ENCODE measurements around the gene RASSF9. TPM values are rescaled to one million over a fixed set of nuclear protein-coding genes. Genes with fewer than 3 reads are reported as not detected.

RASSF9 gene
- total RNA-seq: 2.0 TPM

DNA sequence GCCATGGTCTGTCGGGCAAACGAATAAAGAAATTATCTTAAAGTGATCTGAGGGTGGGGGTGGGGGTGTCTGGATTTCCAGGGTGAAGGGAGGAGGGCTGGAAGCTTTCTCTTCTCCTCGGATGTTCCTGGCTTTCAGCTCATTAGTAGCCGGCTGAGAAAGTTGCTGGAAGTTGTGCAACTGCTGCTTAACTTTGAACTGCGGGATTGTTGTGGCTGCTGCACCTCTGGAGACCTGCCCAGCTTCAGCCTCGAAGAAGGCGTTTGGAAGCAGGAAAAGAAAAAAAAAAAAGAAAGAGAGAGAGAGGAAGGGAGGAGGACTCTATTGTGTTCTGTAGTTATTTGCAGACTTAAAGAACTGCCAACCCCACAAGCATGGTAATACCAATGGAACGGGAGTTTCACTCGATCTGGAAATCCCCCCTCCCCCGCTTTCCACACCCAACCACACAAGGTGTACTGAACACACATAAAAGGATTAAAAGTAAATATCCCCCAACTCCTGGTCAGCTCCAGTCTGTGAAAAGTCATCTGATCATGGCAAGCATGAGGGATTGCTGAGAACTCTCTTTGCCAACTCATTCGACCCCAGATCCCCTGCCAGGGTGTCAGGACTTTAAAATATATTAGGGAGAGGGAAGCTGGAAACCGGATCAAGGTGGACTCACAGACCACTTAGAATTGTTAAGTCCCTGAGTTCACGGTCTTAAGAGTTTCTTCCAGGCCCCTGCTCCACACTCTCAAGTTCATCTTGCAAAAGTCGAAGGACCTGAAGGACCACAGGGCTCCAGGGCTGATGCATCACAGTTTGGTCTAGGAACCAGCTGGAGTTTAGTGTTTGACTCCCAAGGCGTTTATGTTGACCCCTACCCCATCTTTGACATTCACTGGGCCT is at the start of gene RASSF9:
Gene RASSF9, minus strand, starts transcription at position 213 of the 894 bp plus-strand sequence. Its CDS starts 208 bp downstream, at position 5.
- DNase-seq (ENCODE audit: low spot score): no peak

DNA sequence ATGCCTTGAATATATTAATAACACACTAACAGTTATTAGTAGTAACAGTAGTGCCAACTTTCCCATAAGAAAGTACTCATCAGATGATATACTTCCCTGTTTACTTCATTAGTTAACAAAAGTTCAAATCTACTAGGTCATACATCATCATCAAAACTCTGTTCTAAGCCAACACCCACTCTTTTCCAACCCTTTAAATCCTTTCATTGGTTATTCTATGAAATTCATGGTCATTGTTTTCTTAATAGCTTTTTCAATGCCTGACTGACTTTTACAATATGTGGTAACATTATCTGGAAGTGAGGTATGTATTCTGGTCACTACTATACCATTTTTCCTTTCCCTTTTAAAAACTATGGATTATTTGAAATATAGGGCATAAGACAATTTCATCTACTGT is 47.6 kb upstream of the RASSF9 start:
- no peak for DNase-seq (ENCODE audit: low spot score)

DNA sequence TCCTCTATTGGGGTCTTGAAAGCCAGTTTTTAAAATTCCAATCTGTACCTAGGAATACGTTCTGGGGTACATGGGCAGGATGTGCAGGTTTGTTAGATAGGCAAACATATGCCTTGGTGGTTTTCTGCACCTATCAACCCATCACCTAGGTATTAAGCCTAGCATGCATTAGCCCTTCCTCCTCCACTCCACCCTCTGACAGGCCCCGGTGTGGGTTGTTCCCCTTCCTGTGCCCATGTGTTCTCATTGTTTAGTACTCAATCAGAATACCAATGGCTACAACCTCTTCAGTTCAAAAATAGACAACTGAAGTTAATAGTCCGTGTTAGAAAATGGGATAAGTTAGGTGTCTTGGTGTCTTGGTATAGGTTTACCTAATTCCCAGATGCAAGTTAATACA is 41.2 kb upstream of the RASSF9 start:
- no peak for DNase-seq (ENCODE audit: low spot score)

DNA sequence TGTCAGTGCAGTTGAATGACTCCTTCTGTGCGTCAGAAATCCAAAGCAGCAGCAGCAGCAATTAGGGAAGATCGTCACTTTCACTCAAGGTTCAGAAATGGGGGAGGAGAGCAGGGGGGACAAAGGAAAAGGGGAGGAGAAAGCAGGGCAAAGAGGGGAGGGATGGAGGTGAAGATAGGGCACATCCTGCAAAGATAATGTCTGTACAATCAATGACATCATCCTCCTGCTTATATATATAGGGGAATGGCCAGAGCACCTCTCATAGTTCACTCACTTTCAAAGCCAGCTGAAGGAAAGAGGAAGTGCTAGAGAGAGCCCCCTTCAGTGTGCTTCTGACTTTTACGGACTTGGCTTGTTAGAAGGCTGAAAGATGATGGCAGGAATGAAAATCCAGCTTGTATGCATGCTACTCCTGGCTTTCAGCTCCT is 37.8 kb upstream of the RASSF9 start, which contains the start of gene NTS:
Gene NTS, plus strand, starts transcription at position 265 of the 431 bp plus-strand sequence. Its CDS starts 109 bp downstream, at position 374.
- no peak for DNase-seq (ENCODE audit: low spot score)

DNA sequence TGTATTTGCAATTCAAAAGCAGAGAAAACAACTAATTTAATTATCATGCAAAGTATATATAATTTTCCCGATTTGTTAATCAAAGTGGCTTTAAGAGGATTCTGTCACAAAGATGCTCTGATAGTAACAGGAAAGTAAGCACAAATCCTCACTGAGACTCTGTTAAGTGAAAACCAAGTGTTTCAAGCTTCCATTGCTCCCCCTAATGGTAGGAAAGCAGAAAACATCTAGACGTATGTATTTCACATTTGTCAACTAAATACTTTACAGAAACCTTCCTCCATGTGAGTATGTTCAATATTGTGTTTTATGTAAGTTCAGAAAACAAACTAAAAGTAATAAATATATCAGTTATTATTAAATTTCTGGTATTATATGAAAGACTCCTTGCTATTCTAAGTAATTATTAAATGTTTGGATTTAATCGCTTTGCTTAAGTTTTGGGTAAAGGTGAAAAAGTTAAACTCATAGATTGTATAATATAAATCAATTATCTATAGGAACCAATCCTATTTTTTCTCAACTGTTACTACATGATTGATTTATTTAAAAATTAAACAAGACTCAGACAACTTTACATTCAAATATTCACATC is 36.4 kb upstream of the RASSF9 start:
- no peak for DNase-seq (ENCODE audit: low spot score)

DNA sequence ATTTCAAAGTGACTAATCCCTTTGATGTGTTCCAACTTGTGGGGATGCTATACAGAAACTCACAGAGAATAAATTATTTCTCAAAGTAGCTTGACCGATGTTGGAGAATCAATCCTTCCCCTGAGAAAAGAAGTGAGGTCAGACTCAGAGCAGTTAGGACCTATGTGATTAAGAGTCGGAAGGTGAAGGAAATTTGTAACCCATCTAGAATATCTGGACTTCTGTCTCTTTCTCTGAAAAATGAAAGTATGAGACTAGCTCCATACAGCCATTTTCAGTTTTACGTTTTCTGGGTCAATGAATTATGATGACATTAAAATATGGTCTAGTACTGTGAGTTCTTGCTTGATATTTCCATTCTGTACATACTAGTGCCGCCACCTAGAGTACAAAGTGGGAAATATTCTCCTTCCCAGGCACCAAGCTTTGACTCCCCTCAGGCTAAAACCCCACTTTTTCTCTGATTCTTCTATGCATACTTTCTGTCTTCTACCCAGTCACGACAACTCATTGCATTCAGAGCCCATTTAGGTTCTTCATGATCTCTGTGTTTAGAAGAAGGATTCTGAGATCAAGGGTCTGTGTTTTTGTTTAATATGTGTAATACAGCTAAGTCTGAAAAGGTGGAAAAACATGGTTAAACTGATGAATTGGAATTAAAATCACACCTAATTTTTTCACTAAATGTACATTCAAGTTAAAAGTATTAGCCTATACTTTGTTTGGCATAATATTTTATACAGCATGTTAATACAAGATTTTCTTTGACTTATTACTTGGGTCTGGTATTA is 31.0 kb upstream of the RASSF9 start:
- no peak for DNase-seq (ENCODE audit: low spot score)

DNA sequence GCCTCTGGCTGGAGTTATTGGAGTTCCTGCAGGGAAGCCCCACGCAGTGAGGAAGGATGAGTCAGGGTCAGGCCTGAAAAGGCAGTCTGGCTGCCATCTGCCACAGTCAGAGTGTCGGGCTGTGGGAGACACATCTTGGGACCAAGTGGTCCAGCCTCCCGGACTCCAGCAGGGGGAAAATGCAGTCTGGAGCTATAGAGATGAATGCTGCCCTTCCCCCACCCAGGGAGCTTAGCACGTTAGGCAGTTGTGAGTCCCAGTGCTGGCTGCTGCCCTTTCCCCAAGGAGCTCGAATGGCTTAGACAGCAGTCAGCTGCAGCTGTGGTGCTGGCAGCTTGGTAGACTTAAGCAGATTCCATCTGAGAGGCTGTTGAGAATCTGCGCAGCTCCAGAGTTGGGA is 29.7 kb upstream of the RASSF9 start:
- DNase-seq (ENCODE audit: low spot score): no peak

DNA sequence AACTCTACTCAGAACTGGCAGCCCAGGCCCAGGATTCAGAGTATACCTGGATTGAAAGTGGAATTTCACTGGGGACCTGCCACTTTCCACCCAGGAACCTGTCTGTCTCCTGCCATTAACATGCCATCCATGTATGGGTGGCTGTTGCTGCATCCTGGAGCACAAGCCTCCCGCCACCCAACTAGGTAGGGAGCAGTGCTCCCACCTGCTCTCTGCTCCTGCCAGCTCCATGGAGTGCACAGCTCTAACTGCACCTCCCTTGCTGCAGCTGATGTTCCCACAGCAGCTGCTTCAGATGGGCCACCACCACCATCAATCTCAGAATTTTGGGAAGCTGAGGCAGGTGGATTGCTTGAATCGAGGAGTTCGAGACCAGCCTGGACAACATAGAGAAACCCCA is 20.8 kb upstream of the RASSF9 start:
- DNase-seq (ENCODE audit: low spot score): no peak

DNA sequence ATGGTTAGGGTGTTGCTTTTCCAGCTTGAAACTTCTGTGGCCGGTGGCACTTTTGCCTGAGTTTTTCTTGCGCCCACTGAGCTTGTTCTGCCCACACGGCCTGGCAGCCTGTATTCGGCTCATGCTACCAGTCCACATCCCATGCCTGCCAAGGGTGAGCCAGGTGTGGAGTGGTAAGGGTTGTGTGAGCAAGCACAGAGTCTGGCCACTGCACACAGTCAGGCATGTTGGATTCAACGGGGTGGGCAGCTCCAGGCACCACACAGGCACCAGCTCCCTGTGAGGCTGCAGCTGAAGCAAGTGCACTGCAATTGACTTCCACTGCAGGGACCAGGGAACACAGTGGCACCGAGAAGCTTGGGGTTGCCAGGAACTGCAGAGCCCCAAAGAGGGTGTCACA is 19.1 kb upstream of the RASSF9 start:
- DNase-seq (ENCODE audit: low spot score): no peak

DNA sequence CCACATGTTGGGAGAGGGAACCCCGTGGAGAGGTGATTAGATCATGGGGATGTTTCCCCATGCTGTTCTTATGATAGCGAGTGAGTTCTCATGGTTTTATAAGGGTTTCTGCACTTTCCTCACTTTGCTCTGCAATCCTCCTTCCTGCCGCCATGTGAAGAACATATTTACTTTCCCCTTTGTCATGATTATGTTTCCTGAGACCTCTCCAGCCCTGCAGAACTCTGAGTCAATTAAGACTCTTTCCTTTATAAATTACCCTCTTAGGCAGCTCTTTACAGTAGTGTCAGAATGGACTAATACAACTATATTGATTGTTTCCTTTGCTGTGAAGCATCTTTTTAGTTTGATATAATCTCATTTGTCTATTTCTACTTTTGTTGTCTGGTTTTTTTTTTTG is 13.1 kb upstream of the RASSF9 start:
- no peak for DNase-seq (ENCODE audit: low spot score)

DNA sequence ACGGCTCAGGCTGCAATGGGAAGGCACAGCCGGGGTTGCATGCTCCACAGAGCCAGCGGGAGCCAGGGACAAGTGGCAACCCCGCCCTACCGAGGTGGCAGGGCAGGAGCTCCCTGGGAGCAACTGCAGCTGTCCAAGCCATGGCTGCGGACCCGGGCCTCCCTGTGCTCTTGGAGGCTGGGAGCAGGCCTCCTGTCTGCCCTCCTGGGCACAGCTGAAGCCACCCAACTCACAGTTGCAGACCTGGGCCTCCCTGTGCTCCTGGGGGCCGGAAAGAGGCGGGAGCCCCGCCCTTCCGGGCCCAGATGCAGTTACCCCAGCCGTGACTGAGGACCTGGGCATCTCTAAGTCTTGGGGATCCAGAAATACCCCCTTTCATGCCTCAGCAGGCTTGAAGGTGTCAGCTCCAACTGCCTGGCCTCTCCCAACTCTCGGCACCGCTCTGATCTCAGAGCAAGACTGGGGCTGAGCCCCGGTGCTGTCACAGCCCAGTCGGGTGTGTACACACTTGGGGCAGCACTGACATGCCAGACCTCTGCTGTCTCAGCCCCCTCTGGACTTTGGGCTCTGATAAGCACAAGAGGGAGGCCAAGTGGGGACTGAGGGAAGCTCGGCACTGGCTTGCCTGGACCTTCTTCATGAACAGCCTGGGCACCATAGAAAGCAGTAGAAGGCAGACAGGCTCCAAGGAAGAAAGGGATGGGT is 7.5 kb upstream of the RASSF9 start:
- DNase-seq (ENCODE audit: low spot score): no peak

DNA sequence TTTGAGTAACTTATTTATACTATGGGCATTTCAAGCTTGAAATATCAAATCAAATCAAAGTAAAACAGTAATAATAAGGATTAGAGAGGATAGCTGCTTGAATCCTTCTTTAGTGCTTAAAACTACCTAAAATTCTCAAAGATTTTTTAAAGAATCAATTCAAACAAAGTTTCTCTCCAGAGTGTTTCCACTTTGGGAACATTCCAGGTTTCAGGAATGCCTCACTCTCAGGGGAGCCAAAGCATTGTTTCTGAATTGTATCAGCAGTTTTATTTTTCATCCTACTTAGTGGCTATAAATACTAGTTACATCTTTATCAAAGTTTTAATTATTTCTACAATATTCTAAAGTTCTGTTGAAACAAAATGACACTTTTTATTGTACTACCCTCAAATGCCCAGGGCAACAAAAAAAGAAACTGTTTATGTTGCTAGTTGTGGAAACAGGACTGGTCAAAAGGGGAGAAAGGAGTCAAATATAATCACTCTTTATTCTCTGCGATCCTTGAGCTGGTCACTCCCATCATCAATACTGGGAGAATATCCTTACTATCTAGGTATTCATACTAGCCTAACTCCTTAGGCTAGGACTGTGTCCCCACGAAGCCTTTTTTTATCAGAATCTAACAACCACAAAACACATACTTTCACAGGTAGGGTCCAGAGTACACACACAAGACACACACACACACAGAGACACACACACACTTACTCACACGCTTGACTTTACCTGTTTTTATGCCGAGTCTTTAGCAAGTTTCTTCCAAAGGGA is 598 bp downstream of the RASSF9 start:
- no peak for DNase-seq (ENCODE audit: low spot score)

DNA sequence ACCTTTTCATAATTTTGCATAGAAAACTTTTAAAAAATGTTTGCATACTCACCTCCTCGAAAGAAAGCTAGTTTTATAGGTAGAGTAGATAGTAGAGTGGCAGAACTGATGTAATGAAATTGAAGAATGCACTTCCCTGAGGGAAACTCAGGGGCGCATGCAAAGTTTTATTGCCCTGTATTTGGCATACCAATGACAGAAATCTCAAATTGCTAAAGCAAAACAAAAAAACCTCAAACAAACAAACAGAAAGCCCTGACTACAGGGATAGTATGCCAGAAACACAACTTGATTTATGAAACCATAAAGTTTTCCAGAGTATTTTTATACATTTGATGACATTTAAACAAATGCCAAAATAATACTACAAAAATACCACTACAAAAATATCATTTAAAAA is 1.8 kb downstream of the RASSF9 start:
- no peak for DNase-seq (ENCODE audit: low spot score)

DNA sequence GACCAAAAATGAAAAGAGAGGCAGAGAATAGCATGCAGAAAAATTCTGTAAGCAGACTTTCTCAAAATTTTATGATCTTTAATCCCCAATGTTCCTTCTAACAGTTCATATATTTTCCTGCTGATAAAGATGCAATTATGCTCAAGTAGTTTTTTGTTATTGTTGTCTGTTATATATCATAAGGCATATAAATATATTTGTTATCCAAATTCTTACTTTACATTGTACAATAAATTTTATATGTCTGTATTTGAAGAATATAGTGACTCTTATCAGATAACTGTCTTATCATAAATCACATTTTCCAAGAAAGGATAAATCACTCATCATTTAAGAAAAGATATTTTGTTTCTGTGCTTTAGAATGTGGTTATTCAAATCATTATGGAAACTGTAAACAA is 2.6 kb downstream of the RASSF9 start:
- no peak for DNase-seq (ENCODE audit: low spot score)

DNA sequence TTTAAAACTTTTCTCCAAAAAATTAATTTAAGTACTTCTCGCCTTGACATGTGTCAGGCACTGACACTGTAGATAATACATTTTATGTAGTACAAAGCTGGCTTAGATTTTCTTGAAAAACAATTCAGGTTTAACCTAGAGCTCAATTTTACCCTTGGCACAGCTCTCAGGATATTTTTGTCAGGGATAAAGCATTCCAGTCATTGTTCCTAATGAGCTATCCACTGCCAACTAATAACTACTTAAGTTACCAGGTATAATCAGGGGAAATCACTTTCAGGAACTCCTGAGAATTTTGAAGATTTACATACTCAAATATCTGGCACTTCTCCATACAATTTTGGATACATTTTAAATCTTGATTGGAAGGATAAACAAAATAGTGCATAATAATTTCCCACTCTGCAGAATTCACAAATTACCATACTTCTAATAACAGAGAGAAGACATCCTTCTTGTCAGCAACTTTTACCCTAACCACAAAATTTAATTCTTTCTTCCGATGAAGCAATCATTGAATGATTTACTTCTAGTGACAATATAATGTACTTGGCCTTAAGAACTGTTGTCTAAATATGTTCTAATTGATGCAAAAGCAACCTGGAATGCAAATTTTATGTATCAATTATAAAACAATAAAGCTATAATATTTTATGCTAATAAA is 4.8 kb downstream of the RASSF9 start:
- no peak for DNase-seq (ENCODE audit: low spot score)

DNA sequence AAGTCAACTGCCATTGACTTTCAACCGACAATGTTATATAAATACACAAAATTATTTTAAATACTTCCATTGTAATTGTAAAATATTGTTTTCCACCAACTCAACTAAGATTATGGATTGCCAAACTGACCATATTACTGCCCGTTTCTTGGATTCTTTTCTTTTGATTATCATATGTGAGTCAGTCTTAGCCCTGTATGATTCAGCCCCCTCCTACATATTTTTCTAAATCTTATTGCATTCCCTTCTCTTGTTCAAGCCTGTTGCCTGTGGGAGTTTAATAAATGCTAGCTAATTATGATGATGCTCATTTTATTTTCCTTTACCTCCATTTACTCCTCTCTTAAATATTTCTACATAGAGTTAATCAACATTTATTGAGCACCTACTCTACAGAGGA is 6.8 kb downstream of the RASSF9 start:
- no peak for DNase-seq (ENCODE audit: low spot score)

DNA sequence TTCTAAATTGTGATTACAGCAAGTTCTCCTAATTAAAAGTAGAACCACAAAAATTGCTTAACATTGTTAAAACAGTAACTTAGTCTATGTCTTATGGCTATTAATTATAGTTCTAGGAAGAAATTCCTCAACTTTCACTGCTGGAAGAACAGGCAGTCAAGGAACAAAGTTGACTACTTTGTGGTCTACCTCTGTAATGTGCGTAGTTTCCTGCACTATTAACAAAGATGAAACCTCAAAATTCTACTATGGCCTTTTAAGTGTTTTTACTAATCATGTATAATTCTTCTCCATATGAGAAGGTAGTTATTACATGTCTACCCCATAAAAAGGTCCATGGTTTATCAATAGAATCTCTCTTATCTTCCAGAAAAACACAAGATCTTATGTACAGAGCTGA is 7.6 kb downstream of the RASSF9 start:
- DNase-seq (ENCODE audit: low spot score): no peak

DNA sequence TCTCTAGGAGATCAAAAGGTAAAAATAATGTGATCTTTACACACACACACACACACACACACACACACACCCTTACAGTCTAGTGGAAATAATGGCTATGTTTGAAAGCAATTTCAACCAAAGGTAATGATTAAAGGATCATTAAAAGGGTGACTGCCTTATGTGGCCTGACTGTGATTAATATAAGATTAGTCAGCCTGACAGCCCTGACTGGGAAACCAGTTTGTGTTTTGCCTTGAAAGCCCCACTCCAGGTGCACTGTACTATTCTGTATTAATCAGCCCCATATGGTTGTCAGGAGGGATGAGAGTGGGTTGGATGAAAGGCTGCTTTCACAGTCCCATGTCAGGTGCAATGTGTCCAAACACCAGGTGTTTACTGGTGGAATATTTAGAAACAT is 10.5 kb downstream of the RASSF9 start:
- DNase-seq (ENCODE audit: low spot score): no peak

DNA sequence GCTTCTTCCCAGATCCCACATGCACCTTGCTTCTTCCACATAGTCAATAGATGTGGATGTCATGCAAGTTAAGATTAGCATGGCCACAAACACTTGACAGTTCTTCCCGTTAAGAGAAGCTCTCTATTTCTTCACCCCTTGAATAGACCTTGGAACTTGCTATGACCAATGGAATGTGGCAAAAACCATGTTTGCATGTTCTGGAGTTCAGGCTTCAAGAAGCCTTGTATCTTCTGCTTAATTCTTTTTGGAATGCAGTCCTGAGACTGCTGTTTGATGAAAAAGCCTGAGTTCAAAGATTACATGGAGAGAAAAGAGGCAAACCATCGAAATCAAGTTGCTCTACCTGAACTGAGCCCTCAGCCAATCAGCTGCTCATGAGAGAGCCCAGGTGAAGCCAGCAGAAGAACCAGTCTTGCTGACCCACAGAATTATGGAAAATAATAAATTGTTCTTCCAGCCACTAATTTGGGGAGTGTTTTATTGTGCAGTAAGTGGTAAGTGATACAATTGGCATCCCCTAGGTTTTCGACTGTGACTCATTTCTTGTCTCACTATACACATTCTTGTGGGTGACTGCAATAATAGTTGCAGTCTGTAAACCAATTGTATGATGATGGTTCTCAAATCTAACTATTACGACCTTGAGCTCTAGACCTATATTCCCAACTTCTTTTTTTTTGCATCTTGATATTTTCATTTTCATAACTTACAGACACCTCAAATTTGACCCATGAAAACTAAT is 12.6 kb downstream of the RASSF9 start:
- DNase-seq (ENCODE audit: low spot score): no peak

DNA sequence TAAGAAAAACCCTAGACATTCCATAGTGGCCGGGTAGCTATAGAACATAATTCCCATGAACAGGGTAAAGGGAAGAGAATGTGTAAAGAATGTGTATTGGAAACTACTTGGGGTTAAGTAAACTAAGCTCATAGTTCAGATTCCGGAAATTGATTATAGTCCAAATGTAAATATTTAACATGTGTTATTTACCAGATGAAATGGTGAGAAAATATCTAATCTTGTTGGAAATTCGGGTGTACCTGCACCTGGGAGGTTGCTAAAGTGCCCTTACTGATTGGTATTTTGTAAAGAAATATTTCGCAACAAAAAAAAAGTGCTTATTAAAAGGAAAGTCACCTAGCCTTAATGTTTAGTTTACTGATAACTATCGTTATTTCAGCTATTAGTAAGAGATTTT is 14.4 kb downstream of the RASSF9 start:
- no peak for DNase-seq (ENCODE audit: low spot score)

Data from ureter (tissue), 1 donor.